GM12878 (cell line): ENCODE measurements around the gene SETD5. TPM values are rescaled to one million over a fixed set of nuclear protein-coding genes. Genes with fewer than 3 reads are reported as not detected.

Experiments
- ATAC-seq: fragments of 200-7000 bp; cut with Tn5 transposase; 3 replicates; pipeline ENCODE4 v1.9.1; 2020; ENCODE audit warnings: mild to moderate bottlenecking, moderate library complexity
- BruUV-seq: library from RNA; stranded (reverse); fragments of 400-500 nt; replicated peaks from 2 replicates; lab custom pipeline; 2021; lab: Mats Ljungman, UMichigan
- CTCF ChIA-PET: fragments of 300-600 bp; sonication (Branson Sonifier 250); formaldehyde crosslinking; extraction: SDS; loops from one replicate; lab custom pipeline; 2021; ENCODE audit warnings: inconsistent platforms; lab: Yijun Ruan, JAX
- POLR2A ChIA-PET: fragments of 350-600 bp; formaldehyde crosslinking; extraction: SDS; loops from one replicate; lab custom pipeline; 2021; ENCODE audit warnings: inconsistent platforms; lab: Charles Lee
- RAD21 ChIA-PET: fragments of 300-600 bp; sonication (Branson Sonifier 250); formaldehyde crosslinking; loops from one replicate; lab custom pipeline; 2023; ENCODE audit warnings: antibody characterized with exemption; ENCODE audit not compliant: unreplicated experiment; lab: Charles Lee
- SMC1A ChIA-PET: fragments of 300-600 bp; sonication (Branson Sonifier 250); formaldehyde crosslinking; loops from one replicate; lab custom pipeline; 2023; ENCODE audit not compliant: unreplicated experiment, uncharacterized antibody; lab: Charles Lee
- DNase-seq: peaks from one replicate; pipeline ENCODE4 v3.0.0-alpha.2; 2011; ENCODE audit warnings: low read depth, low spot score
- FAIRE-seq: peaks from 3 replicates; lab custom pipeline; 2011; peaks lifted over from hg19 to GRCh38; lab: Jason Lieb, UNC
- H2AFZ ChIP-seq: 2 replicates; pipeline ENCODE4 v1.6.0; 2011; ENCODE audit warnings: low read depth, low read length, control low read depth; ENCODE audit not compliant: control insufficient read depth
- H3K27ac ChIP-seq: 2 replicates; pipeline ENCODE4 v1.5.1; 2011; ENCODE audit warnings: control low read depth; ENCODE audit not compliant: control insufficient read depth, insufficient read depth
- H3K27me3 ChIP-seq, 2 experiments: replicated peaks in 1 of 2; 2 replicates each; pipeline versions ENCODE4 v1.6.0 to v1.6.1; 2011; ENCODE audit warnings: low read length in 1 of 2; ENCODE audit not compliant: control insufficient read depth in 2 of 2, insufficient read depth in 2 of 2
- H3K36me3 ChIP-seq, 2 experiments: 2 replicates each; pipeline ENCODE4 v1.5.1; 2011; ENCODE audit warnings: low read length in 1 of 2; ENCODE audit not compliant: control insufficient read depth in 2 of 2, insufficient read depth in 2 of 2
- H3K4me1 ChIP-seq: 2 replicates; pipeline ENCODE4 v1.6.1; 2011; ENCODE audit warnings: mild to moderate bottlenecking, low read length, moderate library complexity, mixed read lengths; ENCODE audit not compliant: control insufficient read depth, insufficient read depth
- H3K4me2 ChIP-seq: 2 replicates; pipeline ENCODE4 v1.6.0; 2011; ENCODE audit warnings: control low read depth; ENCODE audit not compliant: control insufficient read depth, insufficient read depth
- H3K4me3 ChIP-seq: fragments of 200-600 bp; sonication (generic); 2 replicates; pipeline ENCODE4 v1.5.1; 2016
- H3K79me2 ChIP-seq: 2 replicates; pipeline ENCODE4 v1.6.0; 2011; ENCODE audit warnings: low read length; ENCODE audit not compliant: control insufficient read depth, insufficient read depth
- H3K9ac ChIP-seq: 2 replicates; pipeline ENCODE4 v1.8.0; 2011; ENCODE audit warnings: low read length, control low read depth, mixed read lengths; ENCODE audit not compliant: control insufficient read depth, insufficient read depth
- H3K9me3 ChIP-seq: replicated peaks from 3 replicates; pipeline ENCODE4 v1.5.1; 2011; ENCODE audit warnings: mild to moderate bottlenecking, low read length; ENCODE audit not compliant: control insufficient read depth, insufficient read depth
- H4K20me1 ChIP-seq: 2 replicates; pipeline ENCODE4 v1.6.0; 2011; ENCODE audit not compliant: control insufficient read depth, insufficient read depth
- ESRRA ChIP-seq: IDR thresholded peaks from 2 replicates; pipeline ENCODE4 v1.6.1; 2012; ENCODE audit warnings: mild to moderate bottlenecking, low read length, improper control_type of control experiment
- GABPA ChIP-seq: IDR thresholded peaks from 2 replicates; pipeline ENCODE4 v1.6.1; 2014; ENCODE audit warnings: antibody characterized with exemption, low read depth, mild to moderate bottlenecking, inconsistent platforms
- GATAD2B ChIP-seq: fragments of 450-650 bp; conservative IDR thresholded peaks from 2 replicates; pipeline ENCODE4 v1.6.1; 2017; ENCODE audit warnings: low read depth, mild to moderate bottlenecking, moderate library complexity
- KLF5 ChIP-seq: fragments of 450-650 bp; IDR thresholded peaks from 2 replicates; pipeline ENCODE4 v1.6.1; 2014; ENCODE audit warnings: mild to moderate bottlenecking; ENCODE audit not compliant: partially characterized antibody
- MEF2B ChIP-seq: fragments of 450-650 bp; IDR thresholded peaks from 2 replicates; pipeline ENCODE4 v1.6.1; 2018; ENCODE audit warnings: mild to moderate bottlenecking, moderate library complexity; ENCODE audit not compliant: partially characterized antibody, poor library complexity, severe bottlenecking
- MYB ChIP-seq: fragments of 150-350 bp; IDR thresholded peaks from 2 replicates; pipeline ENCODE4 v1.6.1; 2014; ENCODE audit warnings: mild to moderate bottlenecking, low read depth, low read length, borderline replicate concordance
- RAD21 ChIP-seq: IDR thresholded peaks from 2 replicates; pipeline ENCODE4 v1.6.1; 2011; ENCODE audit warnings: mild to moderate bottlenecking, low read depth, low read length, moderate library complexity; ENCODE audit not compliant: insufficient read depth
- SIX5 ChIP-seq: IDR thresholded peaks from 2 replicates; pipeline ENCODE4 v1.6.1; 2011; ENCODE audit warnings: mild to moderate bottlenecking, low read depth, low read length, moderate library complexity; ENCODE audit not compliant: severe bottlenecking
- ZNF207 ChIP-seq: fragments of 450-650 bp; IDR thresholded peaks from 2 replicates; pipeline ENCODE4 v1.6.1; 2014; ENCODE audit warnings: antibody characterized with exemption, mild to moderate bottlenecking, borderline replicate concordance
- ZNF24 ChIP-seq: fragments of 450-650 bp; IDR thresholded peaks from 2 replicates; pipeline ENCODE4 v1.6.1; 2017; ENCODE audit warnings: antibody characterized with exemption, mild to moderate bottlenecking
- WGBS: methylation state at CpG from one replicate; pipeline ENCODE4 v1.1.6; 2016; ENCODE audit warnings: low lambda C conversion rate; ENCODE audit not compliant: insufficient replicate concordance, insufficient coverage; ENCODE audit errors: missing lambda C conversion rate; 5-methylcytosine and 5-hydroxymethylcytosine counted together
- in situ Hi-C: fragments of 300-500 bp; cut with MboI; formaldehyde crosslinking; loops from 9 replicates; pipeline ENCODE4 v1.14.3; 2018; ENCODE audit warnings: mixed read lengths
- intact Hi-C: fragments of 100-400 bp; cut with micrococcal nuclease; formaldehyde crosslinking; loops from one replicate; pipeline ENCODE4 v1.14.2; 2022; ENCODE audit not compliant: unreplicated experiment
- polyA plus RNA-seq, 11 experiments: library from polyadenylated mRNA; depleted of rRNA in 4 of 11; unstranded in 6 of 11; stranded (reverse) in 5 of 11; fragments of >200 nt; fragmentation: Nextera tagmentation in 4 of 11; fragmentation: Illumina TruSeq in 1 of 11; extraction: Ambion mirVana in 4 of 11; extraction: Trizol in 1 of 11; gene quantifications; 1 replicate in 1 of 11; 2 replicates in 10 of 11; pipeline versions ENCODE4 v1.2.1 to v1.2.3, GENCODE V29; 2011 to 2016; ENCODE audit warnings: inconsistent platforms in 2 of 11, missing spikeins in 2 of 11, low read depth in 1 of 11
- total RNA-seq, 4 experiments: library from RNA; depleted of rRNA in 3 of 4; stranded (reverse); fragments of >200 nt in 3 of 4; fragmentation: Illumina TruSeq in 1 of 4; extraction: Trizol in 1 of 4; gene quantifications; 2 replicates each; pipeline versions ENCODE4 v1.2.1 to v1.2.3, GENCODE V29; 2013 to 2021

Gene SETD5
- total and polyA plus RNA-seq, 10 of the 15 experiments (the other 5 are each of a cell fraction or from before 2014, with no cell fraction given), result 8.2 to 94.0 (median 55.4) TPM

- no peaks in the 10 kb centered on the region for H3K27me3 ChIP-seq
- TF ChIP-seq GATAD2B (no peak), GABPA (no peak), MYB (no peak), KLF5 (no peak), MEF2B (no peak), ZNF207 (no peak), ESRRA (no peak), RAD21 (no peak), ZNF24 (no peak), SIX5 (no peak)
- no peak for DNase-seq
- POLR2A ChIA-PET, result interaction anchor here (1.8 to 3.6 kb wide), 2 partner anchors 15 to 18 kb away, joined by 6 to 10 read pairs; partner anchors contain the start of gene THUMPD3
- BruUV-seq, result no TSS peak
- no peaks in the 10 kb centered on the region for H3K79me2 ChIP-seq
- SMC1A ChIA-PET, result interaction anchor here (0.8 to 2.0 kb wide), 3 partner anchors 18 to 91 kb away, joined by 4 to 5 read pairs (median 4); no protein-coding TSS in a partner anchor
- CTCF ChIA-PET, result interaction anchor here (1.2 to 1.7 kb wide), 3 partner anchors 15 to 79 kb away, joined by 3 to 11 read pairs (median 3); partner anchors contain the start of gene THUMPD3
- no peaks in the 10 kb centered on the region for H3K9me3 ChIP-seq
- H3K9ac ChIP-seq, result no peak overlapping the region
- no peak for ATAC-seq
- H3K36me3 ChIP-seq, result peaks cover 2 to 5% of the 10 kb centered on the region in 2 experiments; a peak in 3 of 4 replicates
- H3K4me2 ChIP-seq, result no peak overlapping the region
- peaks cover 4% of the 10 kb centered on the region; the same call in 1 of the 2 replicates for H3K4me1 ChIP-seq
- intact Hi-C loops (no loop called here), in situ Hi-C loops (no loop called here)
- 100% methylated on average over 1 of the region's 1 CpG for WGBS
- FAIRE-seq, result no peak
- RAD21 ChIA-PET, result interaction anchor here (1.0 kb wide), 2 partner anchors 47 to 79 kb away, joined by 5 to 6 read pairs; no protein-coding TSS in a partner anchor
- H3K27ac ChIP-seq, result no peak overlapping the region
- no peaks in the 10 kb centered on the region for H4K20me1 ChIP-seq
- H2AFZ ChIP-seq, result no peak overlapping the region
- no peak overlapping the region for H3K4me3 ChIP-seq
These were observed 19.4 kb upstream of the SETD5 start for GRCh38 chr3:9377981-9378380.
